GM18502 (cell line): ENCODE data around the gene RAB24.
"Not testable (repeated sequence)": the region's sequence is repeated elsewhere in the genome, so short reads cannot be mapped to it uniquely, and the experiment has no call there.

Experiments
- ATAC-seq: cut with Tn5 transposase; IDR thresholded peaks from one replicate; pipeline ENCODE4 v1.9.1; 2021; ENCODE audit warnings: mild to moderate bottlenecking; ENCODE audit not compliant: unreplicated experiment, poor library complexity

The RAB24 gene

GRCh38 chr5:177311723-177312648 is 8.5 kb upstream of the RAB24 start, which contains the start of gene MXD3:
MXD3 (minus strand) TSS chr5:177311898; CDS start chr5:177311830, 68 bp downstream.
- ATAC-seq: peak; percentile 79

DNA sequence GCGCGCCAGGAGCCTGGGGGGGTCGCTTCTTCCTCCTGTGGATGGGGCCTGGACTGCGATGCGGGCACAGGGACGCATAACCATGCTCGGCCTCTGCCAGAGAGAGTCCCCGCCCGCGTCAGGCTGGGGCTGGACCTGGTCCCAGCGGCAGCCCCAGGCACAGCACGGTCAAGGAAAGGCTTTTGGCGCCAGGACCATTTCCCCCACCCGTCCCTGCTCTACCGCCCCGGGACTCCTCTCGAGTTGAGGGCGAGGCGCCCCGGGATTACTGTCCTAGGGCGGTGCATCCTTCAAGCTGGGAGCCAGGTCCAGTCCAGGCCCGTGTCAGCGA is 7.8 kb upstream of the RAB24 start:
- ATAC-seq: no peak

DNA sequence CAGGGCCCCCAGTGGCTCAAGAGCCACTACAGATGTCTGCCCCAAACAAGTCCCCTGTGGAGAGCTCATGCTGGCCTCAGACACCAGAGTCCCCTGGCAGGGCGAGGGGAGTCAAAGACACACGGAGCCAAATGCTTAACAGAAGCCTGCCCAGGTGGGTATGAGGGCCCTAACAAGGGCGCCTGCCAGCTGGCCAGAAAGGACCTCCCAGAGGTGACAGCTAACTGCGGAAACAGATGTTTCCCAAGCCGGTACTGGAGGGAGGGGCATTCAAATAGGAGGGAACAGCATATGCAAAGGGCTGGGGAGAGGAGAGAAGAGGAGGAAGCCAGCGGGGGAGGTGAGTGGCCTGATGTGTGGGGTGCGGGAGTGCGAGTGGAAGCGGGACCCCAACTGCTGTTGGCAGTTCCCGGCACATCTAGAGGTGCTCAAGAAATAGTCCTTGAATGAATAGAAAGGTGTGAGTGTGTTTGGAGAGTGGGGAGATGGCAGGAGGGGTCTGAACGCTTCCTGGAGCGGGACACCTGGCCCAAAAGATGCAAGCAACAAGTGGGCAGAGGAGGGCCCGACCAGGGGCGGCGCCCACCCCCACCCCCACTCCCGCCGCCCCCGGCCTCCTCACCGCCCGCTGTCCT is 7.4 kb upstream of the RAB24 start:
- no peak for ATAC-seq

- ATAC-seq: no peak
Measured at GRCh38 chr5:177310332-177310731, 6.8 kb upstream of the RAB24 start.

- ATAC-seq: no peak
Measured at GRCh38 chr5:177309351-177310191, 6.1 kb upstream of the RAB24 start.

DNA sequence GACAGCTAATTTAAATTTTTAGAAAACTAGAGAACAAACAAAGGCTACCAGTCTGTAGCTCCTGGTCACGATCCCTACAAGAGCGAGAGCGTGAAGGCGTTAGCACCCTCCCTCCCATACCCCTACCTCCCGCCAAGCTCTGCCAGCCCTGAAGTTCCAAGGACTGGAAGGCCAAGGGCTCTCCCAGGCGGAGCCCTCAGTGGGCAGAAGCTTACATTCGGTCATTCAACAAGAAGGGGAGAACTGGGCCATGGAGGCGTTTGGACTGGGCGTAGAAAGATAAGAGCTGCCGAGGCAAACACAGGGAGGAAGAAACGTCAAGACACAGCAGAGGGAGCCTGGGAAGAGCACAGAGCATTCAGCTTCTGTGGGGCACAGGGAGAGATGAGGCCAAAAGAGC is 5.2 kb upstream of the RAB24 start:
- ATAC-seq: no peak

- no peak for ATAC-seq
Measured at GRCh38 chr5:177307544-177308363, 4.2 kb upstream of the RAB24 start.

DNA sequence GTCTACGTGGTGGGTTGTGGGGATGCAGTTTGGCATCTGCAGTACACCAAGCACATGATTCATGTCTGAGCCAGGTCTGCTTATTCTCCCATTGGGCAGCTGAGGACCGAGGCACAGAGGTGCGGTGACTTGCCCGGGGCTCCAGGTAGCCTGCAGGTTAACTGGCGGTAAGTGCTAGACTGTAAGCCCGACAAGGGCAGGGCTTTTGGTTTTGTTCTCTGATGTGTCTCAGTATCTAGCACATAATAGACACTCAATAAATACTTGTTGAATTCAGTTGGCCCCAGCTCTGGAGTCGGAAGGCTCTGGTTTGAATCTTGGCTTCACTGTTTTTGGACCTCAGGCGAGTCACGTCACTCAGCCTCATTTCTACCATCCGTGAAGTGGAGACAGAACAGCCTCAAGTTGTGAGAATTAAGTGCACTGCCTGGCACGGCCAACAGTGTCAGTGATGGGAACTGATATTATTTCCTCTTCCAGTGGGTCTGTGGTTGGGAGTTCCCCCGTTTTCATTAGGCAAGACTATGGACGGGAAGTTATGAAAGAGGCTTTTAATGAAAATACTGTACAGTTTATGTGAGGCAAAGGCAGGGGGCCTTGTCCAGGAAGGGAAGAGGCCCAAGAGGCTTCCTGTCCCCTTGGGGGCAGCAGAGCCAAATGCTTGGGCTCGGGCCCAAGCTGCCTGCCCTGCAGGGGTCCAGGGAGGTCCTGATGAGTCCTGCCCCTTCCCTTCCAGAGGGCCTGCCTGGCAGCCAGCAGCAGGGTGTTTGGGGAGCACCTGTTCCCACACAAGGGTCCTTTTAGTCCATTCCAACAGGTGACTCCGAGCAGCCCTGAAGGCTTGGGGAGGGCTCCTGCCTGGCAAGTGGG is 3.4 kb upstream of the RAB24 start:
- no peak for ATAC-seq

GRCh38 chr5:177306103-177306640 is 2.7 kb upstream of the RAB24 start:
- ATAC-seq: not testable (repeated sequence)

- ATAC-seq: no peak
Measured at GRCh38 chr5:177304392-177305119, 1.0 kb upstream of the RAB24 start.

- ATAC-seq: no peak
Measured at GRCh38 chr5:177303925-177304391, 439 bp upstream of the RAB24 start.

- no peak for ATAC-seq
Measured at GRCh38 chr5:177302354-177303110, 987 bp downstream of the RAB24 start.

DNA sequence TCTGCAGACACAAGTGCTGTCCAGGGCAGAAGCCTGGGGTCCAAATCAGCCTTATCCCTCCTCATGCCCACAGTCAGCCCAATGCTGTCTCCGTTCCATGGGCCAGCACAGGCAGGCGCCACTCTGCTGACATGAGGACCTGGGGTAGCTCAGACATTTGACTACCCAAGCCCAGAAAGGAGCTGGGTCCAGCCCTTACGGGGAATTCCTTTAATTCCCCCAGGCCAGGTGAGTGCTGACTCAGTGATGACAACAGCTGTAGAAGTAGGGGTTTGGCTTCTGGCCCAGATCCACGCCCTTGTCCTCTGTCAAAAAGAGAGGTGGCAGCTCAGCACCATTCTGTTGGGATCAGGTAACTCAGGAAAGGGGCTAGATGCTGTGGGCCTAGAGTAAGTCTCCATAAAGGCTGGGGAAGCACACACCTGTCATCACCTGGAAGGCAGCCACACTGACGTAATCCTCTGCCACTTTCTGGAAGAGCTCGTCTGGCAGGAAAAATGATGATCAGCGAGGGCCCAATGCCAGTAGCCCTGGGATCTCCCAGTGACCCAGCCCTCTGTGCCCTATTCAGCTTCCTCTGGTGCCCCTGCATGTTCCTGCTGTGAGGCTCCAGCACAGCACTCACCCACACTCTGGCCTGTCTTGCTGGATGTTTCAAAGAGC is 1.9 kb downstream of the RAB24 start:
- no peak for ATAC-seq

GRCh38 chr5:177300951-177301350 is 2.6 kb downstream of the RAB24 start:
- ATAC-seq: no peak

DNA sequence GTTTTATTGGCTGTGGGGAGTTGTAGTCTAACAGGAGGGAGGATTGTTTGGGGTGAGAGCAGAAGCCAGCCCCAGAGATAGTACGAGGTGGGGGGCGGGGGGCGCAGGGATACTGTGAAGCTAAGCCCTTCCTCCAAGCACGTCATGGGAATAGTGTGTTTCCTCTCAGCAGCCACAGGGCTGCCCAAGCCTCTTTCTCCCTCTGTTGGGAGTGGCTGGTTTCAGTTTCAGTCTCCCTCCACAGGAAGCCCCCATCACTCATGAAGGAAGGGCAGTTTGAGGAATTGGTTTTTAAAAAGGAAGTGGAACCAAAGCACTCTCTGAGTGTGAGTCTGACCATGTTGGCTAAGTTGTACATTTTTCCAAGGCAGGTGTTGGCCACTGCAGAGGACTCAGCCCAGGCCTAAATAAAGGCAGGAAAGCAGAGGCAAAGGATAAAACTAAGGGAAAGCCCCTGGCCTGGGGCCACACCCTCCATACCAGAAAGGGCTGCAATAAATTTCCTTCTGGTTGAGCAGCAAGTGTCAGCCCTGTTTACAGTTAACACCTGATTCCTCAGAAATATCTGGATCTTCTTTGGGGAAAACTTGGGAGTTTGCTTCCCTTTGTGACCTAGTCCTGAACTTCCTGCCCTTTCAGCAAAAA is 3.2 kb downstream of the RAB24 start:
- ATAC-seq: peak; percentile 50

DNA sequence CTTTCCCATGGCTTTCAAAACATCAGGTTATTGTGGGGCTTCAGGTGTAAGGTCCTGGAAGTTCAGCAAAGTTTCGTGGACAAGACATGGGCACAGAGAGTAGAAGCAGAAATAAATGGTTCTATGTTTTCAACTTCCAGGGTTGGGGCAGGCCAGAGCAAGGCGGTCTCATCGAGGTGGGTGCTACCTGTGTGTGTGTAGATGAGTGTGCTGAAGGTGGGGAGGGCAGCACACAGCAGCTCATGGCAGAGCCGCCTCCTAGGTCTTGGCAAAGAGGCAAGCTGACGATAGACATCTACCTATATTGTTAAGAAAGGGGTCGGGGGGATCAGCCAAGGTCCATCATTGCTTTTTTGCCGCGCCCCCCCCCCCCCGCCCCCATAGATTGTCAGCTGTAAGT is 3.8 kb downstream of the RAB24 start:
- no peak for ATAC-seq
